Activated T-cell treated with anti-CD3 and anti-CD28 coated beads, Interleukin-2, amount 50 U/mL, for 4 hours (primary cell): Measurements from ENCODE around the gene ANKS1A. TPM values are rescaled to one million over a fixed set of nuclear protein-coding genes. Genes with fewer than 3 reads are reported as not detected.

Experiments
- ATAC-seq, 2 donors: fragments of 200-7000 bp; cut with Tn5 transposase; one replicate each; pipeline ENCODE4 v1.10.0; 2021
- DNase-seq: peaks from one replicate; pipeline ENCODE4 v3.0.0-alpha.2; 2020
- H3K27me3 Mint-ChIP-seq: one replicate; pipeline ENCODE4 v1.8.0; 2021; ENCODE audit warnings: low read depth, mixed read lengths
- H3K36me3 Mint-ChIP-seq: one replicate; pipeline ENCODE4 v1.8.0; 2022; ENCODE audit warnings: mixed read lengths; ENCODE audit not compliant: insufficient read depth
- H3K4me1 Mint-ChIP-seq: one replicate; pipeline ENCODE4 v1.8.0; 2021; ENCODE audit warnings: low read depth, mixed read lengths
- H3K4me3 Mint-ChIP-seq: one replicate; pipeline ENCODE4 v1.8.0; 2021; ENCODE audit warnings: mild to moderate bottlenecking, moderate library complexity, mixed read lengths
- H3K9me3 Mint-ChIP-seq: one replicate; pipeline ENCODE4 v1.8.0; 2021; ENCODE audit warnings: mixed read lengths
- total RNA-seq, 3 donors: library from RNA; stranded (reverse); gene quantifications; one replicate each; pipeline ENCODE4 v1.2.1, GENCODE V29; 2021

The ANKS1A gene
- total RNA-seq, 3 donors from 2014 or later: 7.7 to 8.3 (median 8.2) TPM

- H3K4me3 Mint-ChIP-seq: no peak overlapping the region
- no peak for ATAC-seq
- H3K9me3 Mint-ChIP-seq: no peaks in the 10 kb centered on the region
- H3K4me1 Mint-ChIP-seq: no peaks in the 10 kb centered on the region
- H3K27me3 Mint-ChIP-seq: no peaks in the 10 kb centered on the region
- peaks cover 13% of the 10 kb centered on the region for H3K36me3 Mint-ChIP-seq
- no peak for DNase-seq
Measured at GRCh38 chr6:35072051-35072697, 183.1 kb downstream of the ANKS1A start.

- DNase-seq: no peak
- H3K36me3 Mint-ChIP-seq: peaks cover 16% of the 10 kb centered on the region
- no peak overlapping the region for H3K4me3 Mint-ChIP-seq
- H3K9me3 Mint-ChIP-seq: no peaks in the 10 kb centered on the region
- H3K27me3 Mint-ChIP-seq: no peaks in the 10 kb centered on the region
- no peak for ATAC-seq
- H3K4me1 Mint-ChIP-seq: no peaks in the 10 kb centered on the region
Measured at GRCh38 chr6:35072698-35073055, 183.6 kb downstream of the ANKS1A start.

GRCh38 chr6:35073211-35073610, 184.2 kb downstream of the ANKS1A start:
- H3K27me3 Mint-ChIP-seq: no peaks in the 10 kb centered on the region
- no peak overlapping the region for H3K4me3 Mint-ChIP-seq
- no peaks in the 10 kb centered on the region for H3K9me3 Mint-ChIP-seq
- no peak for DNase-seq
- H3K4me1 Mint-ChIP-seq: no peaks in the 10 kb centered on the region
- peaks cover 16% of the 10 kb centered on the region for H3K36me3 Mint-ChIP-seq
- no peak for ATAC-seq

GRCh38 chr6:35073766-35074471, 184.9 kb downstream of the ANKS1A start:
- ATAC-seq (no peak), DNase-seq (no peak)
- no peaks in the 10 kb centered on the region for H3K4me1 Mint-ChIP-seq
- H3K27me3 Mint-ChIP-seq: no peaks in the 10 kb centered on the region
- H3K9me3 Mint-ChIP-seq: no peaks in the 10 kb centered on the region
- peaks cover 16% of the 10 kb centered on the region for H3K36me3 Mint-ChIP-seq
- H3K4me3 Mint-ChIP-seq: no peak overlapping the region

- Mint-ChIP-seq H3K27me3 (no peaks in the 10 kb centered on the region), H3K4me1 (no peaks in the 10 kb centered on the region), H3K36me3 (peaks cover 18% of the 10 kb centered on the region), H3K9me3 (no peaks in the 10 kb centered on the region), H3K4me3 (no peak overlapping the region)
- ATAC-seq (no peak), DNase-seq (no peak)
Measured at GRCh38 chr6:35076997-35077712, 188.1 kb downstream of the ANKS1A start.

GRCh38 chr6:35077713-35078105, 188.7 kb downstream of the ANKS1A start:
- ATAC-seq (no peak), DNase-seq (no peak)
- peaks cover 18% of the 10 kb centered on the region for H3K36me3 Mint-ChIP-seq

GRCh38 chr6:35078226-35078850, 189.3 kb downstream of the ANKS1A start:
- no peaks in the 10 kb centered on the region for H3K9me3 Mint-ChIP-seq
- no peaks in the 10 kb centered on the region for H3K4me1 Mint-ChIP-seq
- H3K27me3 Mint-ChIP-seq: no peaks in the 10 kb centered on the region
- ATAC-seq: no peak
- peaks cover 18% of the 10 kb centered on the region for H3K36me3 Mint-ChIP-seq
- no peak for DNase-seq
- no peak overlapping the region for H3K4me3 Mint-ChIP-seq

More at GRCh38 chr6:35077713-35078105, 188.7 kb downstream of the ANKS1A start:
- Mint-ChIP-seq H3K27me3 (no peaks in the 10 kb centered on the region), H3K4me1 (no peaks in the 10 kb centered on the region), H3K9me3 (no peaks in the 10 kb centered on the region), H3K4me3 (no peak overlapping the region)

- ATAC-seq (no peak), DNase-seq (no peak)
- Mint-ChIP-seq H3K27me3 (no peaks in the 10 kb centered on the region), H3K4me1 (no peaks in the 10 kb centered on the region), H3K36me3 (peaks cover 17% of the 10 kb centered on the region), H3K4me3 (no peak overlapping the region), H3K9me3 (no peaks in the 10 kb centered on the region)
Measured at GRCh38 chr6:35078896-35079295, 189.8 kb downstream of the ANKS1A start.

GRCh38 chr6:35079311-35080000, 190.4 kb downstream of the ANKS1A start:
- Mint-ChIP-seq H3K36me3 (peaks cover 15% of the 10 kb centered on the region), H3K9me3 (no peaks in the 10 kb centered on the region), H3K27me3 (no peaks in the 10 kb centered on the region), H3K4me3 (no peak overlapping the region), H3K4me1 (no peaks in the 10 kb centered on the region)
- ATAC-seq: no peak
- no peak for DNase-seq

- DNase-seq: no peak
- Mint-ChIP-seq H3K36me3 (peaks cover 17% of the 10 kb centered on the region), H3K4me3 (no peak overlapping the region), H3K4me1 (no peaks in the 10 kb centered on the region), H3K9me3 (no peaks in the 10 kb centered on the region), H3K27me3 (no peaks in the 10 kb centered on the region)
- ATAC-seq: no peak
Measured at GRCh38 chr6:35080016-35080680, 191.1 kb downstream of the ANKS1A start.

GRCh38 chr6:35080821-35081425, 191.9 kb downstream of the ANKS1A start:
- H3K4me3 Mint-ChIP-seq: no peak overlapping the region
- DNase-seq (no peak), ATAC-seq (no peak)
- peaks cover 20% of the 10 kb centered on the region for H3K36me3 Mint-ChIP-seq
- no peaks in the 10 kb centered on the region for H3K4me1 Mint-ChIP-seq
- no peaks in the 10 kb centered on the region for H3K27me3 Mint-ChIP-seq
- H3K9me3 Mint-ChIP-seq: no peaks in the 10 kb centered on the region

GRCh38 chr6:35081426-35081851, 192.4 kb downstream of the ANKS1A start:
- Mint-ChIP-seq H3K36me3 (peaks cover 20% of the 10 kb centered on the region), H3K4me3 (no peak overlapping the region), H3K9me3 (no peaks in the 10 kb centered on the region), H3K27me3 (no peaks in the 10 kb centered on the region), H3K4me1 (no peaks in the 10 kb centered on the region)
- no peak for DNase-seq
- no peak for ATAC-seq

GRCh38 chr6:35082046-35082732, 193.1 kb downstream of the ANKS1A start:
- peaks cover 21% of the 10 kb centered on the region for H3K36me3 Mint-ChIP-seq
- DNase-seq: no peak

More at GRCh38 chr6:35082046-35082732, 193.1 kb downstream of the ANKS1A start:
- Mint-ChIP-seq H3K4me1 (no peaks in the 10 kb centered on the region), H3K9me3 (no peaks in the 10 kb centered on the region), H3K4me3 (no peak overlapping the region), H3K27me3 (no peaks in the 10 kb centered on the region)
- no peak for ATAC-seq
